Measurements from ENCODE around the gene ATG5.
"Not testable (repeated sequence)": the region's sequence is repeated elsewhere in the genome, so short reads cannot be mapped to it uniquely, and the experiment has no call there.

ATG5 gene

DNA sequence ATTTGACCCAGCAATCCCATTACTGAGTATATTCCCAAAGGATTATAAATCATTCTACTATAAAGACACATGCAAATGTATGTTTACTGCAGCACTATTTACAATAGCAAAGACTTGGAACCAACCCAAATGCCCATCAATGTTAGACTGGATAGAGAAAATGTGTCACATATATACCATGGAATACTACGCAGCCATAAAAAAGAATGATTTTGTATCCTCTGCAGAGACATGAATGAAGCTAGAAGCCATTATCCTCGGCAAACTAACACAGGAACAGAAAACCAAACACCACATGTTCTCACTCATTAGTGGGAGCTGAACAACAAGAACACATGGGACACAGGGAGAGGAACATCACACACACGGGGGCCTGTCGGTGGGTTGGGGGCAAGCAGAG lies 57.1 kb downstream of the ATG5 start:
- not testable (repeated sequence) for H3K27me3 ChIP-seq (ENCODE audit: control insufficient read depth in 1 of 2, insufficient read depth in 2 of 2, low read length in 2 of 2); H3K9ac ChIP-seq (ENCODE audit: low read depth in 1 of 2, low read length in 2 of 2); H3K9me3 ChIP-seq (ENCODE audit: control insufficient read depth in 1 of 2, low read length in 2 of 2); H3K27ac ChIP-seq (ENCODE audit: low read depth, low read length); H3K4me3 ChIP-seq (ENCODE audit: low read depth in 1 of 2, low read length in 2 of 2); H3K36me3 ChIP-seq (ENCODE audit: control insufficient read depth in 1 of 2, insufficient read depth in 2 of 2, low read length in 2 of 2)
- peaks cover 4 to 23% of the 10 kb centered on the region in 2 donors for H3K4me1 ChIP-seq (ENCODE audit: control insufficient read depth in 1 of 2, insufficient read depth in 2 of 2, low read length in 2 of 2)

DNA sequence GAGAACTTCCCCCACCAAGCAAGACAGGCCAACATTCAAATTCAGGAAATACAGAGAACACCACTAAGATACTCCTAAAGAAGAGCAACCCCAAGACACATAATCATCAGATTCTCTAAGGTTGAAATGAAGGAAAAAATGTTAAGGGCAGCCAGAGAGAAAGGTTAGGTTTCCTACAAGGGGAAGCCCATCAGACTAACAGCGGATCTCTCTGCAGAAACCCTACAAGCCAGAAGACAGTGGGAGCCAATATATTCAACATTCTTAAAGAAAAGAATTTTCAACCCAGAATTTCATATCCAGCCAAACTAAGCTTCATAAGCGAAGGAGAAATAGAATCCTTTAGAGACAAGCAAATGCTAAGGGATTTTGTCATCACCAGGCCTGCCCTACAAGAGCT lies 61.1 kb downstream of the ATG5 start:
- not testable (repeated sequence) for H3K27ac ChIP-seq (ENCODE audit: low read depth, low read length); H3K9ac ChIP-seq (ENCODE audit: low read depth in 1 of 2, low read length in 2 of 2); H3K4me1 ChIP-seq (ENCODE audit: control insufficient read depth in 1 of 2, insufficient read depth in 2 of 2, low read length in 2 of 2); H3K4me3 ChIP-seq (ENCODE audit: low read depth in 1 of 2, low read length in 2 of 2); H3K27me3 ChIP-seq (ENCODE audit: control insufficient read depth in 1 of 2, insufficient read depth in 2 of 2, low read length in 2 of 2); H3K36me3 ChIP-seq (ENCODE audit: control insufficient read depth in 1 of 2, insufficient read depth in 2 of 2, low read length in 2 of 2); H3K9me3 ChIP-seq (ENCODE audit: control insufficient read depth in 1 of 2, low read length in 2 of 2)

DNA sequence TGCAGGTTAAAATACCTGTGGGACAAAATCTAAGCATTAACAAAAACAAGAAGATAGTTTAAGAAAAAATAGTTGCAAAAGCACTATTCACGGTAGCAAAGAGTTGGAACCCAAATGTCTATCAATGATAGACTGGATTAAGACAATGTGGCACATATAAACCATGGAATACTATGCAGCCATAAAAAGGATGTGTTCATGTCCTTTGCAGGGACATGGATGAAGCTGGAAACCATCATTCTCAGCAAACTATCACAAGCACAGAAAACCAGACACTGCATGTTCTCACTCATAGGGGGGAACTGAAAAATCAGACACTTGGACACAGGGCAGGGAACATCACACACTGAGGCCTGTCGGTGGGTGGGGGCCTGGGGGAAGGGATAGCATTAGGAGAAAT lies 65.8 kb downstream of the ATG5 start:
- not testable (repeated sequence) for H3K27me3 ChIP-seq (ENCODE audit: control insufficient read depth in 1 of 2, insufficient read depth in 2 of 2, low read length in 2 of 2); H3K9ac ChIP-seq (ENCODE audit: low read depth in 1 of 2, low read length in 2 of 2); H3K36me3 ChIP-seq (ENCODE audit: control insufficient read depth in 1 of 2, insufficient read depth in 2 of 2, low read length in 2 of 2); H3K4me3 ChIP-seq (ENCODE audit: low read depth in 1 of 2, low read length in 2 of 2); H3K27ac ChIP-seq (ENCODE audit: low read depth, low read length); H3K9me3 ChIP-seq (ENCODE audit: control insufficient read depth in 1 of 2, low read length in 2 of 2)
- H3K4me1 ChIP-seq (ENCODE audit: control insufficient read depth in 1 of 2, insufficient read depth in 2 of 2, low read length in 2 of 2), result peaks cover 0 to 11% of the 10 kb centered on the region in 2 donors

DNA sequence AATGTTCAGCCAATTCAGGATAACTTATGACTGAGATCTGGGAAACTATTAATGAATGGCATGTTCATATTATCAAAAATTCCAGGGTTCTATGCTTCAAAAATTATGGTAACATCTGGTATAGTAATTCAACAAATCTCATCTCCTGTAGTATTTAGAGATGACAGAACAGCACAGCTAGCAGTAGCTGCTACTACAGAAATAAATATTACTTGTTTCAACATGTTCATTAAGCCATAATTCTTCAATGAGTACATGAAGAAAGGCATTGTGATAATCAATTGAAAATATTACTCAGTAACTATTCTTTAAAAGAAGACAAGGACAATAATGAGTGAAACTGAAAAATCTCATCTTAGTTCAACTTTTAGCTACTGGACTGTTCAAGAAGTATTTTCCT lies 66.8 kb downstream of the ATG5 start:
- no peak overlapping the region for H3K27ac ChIP-seq (ENCODE audit: low read depth, low read length)
- no peak overlapping the region for H3K9ac ChIP-seq (ENCODE audit: low read depth in 1 of 2, low read length in 2 of 2)
- H3K36me3 ChIP-seq (ENCODE audit: control insufficient read depth in 1 of 2, insufficient read depth in 2 of 2, low read length in 2 of 2), result peaks cover 3 to 8% of the 10 kb centered on the region in 2 donors
- H3K9me3 ChIP-seq (ENCODE audit: control insufficient read depth in 1 of 2, low read length in 2 of 2), result no peaks in the 10 kb centered on the region
- H3K4me1 ChIP-seq (ENCODE audit: control insufficient read depth in 1 of 2, insufficient read depth in 2 of 2, low read length in 2 of 2), result peaks cover 0 to 11% of the 10 kb centered on the region in 2 donors
- H3K4me3 ChIP-seq (ENCODE audit: low read depth in 1 of 2, low read length in 2 of 2), result no peak overlapping the region
- H3K27me3 ChIP-seq (ENCODE audit: control insufficient read depth in 1 of 2, insufficient read depth in 2 of 2, low read length in 2 of 2), result no peaks in the 10 kb centered on the region

DNA sequence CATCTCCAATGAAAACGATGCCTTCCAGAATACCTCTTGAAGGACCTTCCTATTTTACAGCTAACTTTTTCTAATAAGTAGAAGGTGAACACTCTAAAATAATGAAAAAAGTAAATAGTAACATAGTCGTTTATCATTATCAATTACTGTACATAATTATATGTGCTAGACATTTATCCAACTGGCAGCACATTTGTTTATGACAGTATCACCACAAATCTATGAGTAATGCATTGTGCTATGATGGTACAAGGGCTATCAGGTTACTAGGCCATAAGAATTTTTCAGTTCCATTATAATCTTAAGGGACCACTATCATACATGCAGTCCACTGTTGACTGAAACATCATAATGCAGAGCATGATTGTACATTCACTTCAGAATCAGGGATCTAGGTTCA lies 68.4 kb downstream of the ATG5 start:
- H3K36me3 ChIP-seq (ENCODE audit: control insufficient read depth in 1 of 2, insufficient read depth in 2 of 2, low read length in 2 of 2), result peaks cover 0 to 3% of the 10 kb centered on the region in 2 donors
- no peak overlapping the region for H3K4me3 ChIP-seq (ENCODE audit: low read depth in 1 of 2, low read length in 2 of 2)
- H3K9ac ChIP-seq (ENCODE audit: low read depth in 1 of 2, low read length in 2 of 2), result no peak overlapping the region
- H3K27me3 ChIP-seq (ENCODE audit: control insufficient read depth in 1 of 2, insufficient read depth in 2 of 2, low read length in 2 of 2), result no peaks in the 10 kb centered on the region
- peaks cover 0 to 11% of the 10 kb centered on the region in 2 donors for H3K4me1 ChIP-seq (ENCODE audit: control insufficient read depth in 1 of 2, insufficient read depth in 2 of 2, low read length in 2 of 2)
- H3K27ac ChIP-seq (ENCODE audit: low read depth, low read length), result no peak overlapping the region
- H3K9me3 ChIP-seq (ENCODE audit: control insufficient read depth in 1 of 2, low read length in 2 of 2), result no peaks in the 10 kb centered on the region

DNA sequence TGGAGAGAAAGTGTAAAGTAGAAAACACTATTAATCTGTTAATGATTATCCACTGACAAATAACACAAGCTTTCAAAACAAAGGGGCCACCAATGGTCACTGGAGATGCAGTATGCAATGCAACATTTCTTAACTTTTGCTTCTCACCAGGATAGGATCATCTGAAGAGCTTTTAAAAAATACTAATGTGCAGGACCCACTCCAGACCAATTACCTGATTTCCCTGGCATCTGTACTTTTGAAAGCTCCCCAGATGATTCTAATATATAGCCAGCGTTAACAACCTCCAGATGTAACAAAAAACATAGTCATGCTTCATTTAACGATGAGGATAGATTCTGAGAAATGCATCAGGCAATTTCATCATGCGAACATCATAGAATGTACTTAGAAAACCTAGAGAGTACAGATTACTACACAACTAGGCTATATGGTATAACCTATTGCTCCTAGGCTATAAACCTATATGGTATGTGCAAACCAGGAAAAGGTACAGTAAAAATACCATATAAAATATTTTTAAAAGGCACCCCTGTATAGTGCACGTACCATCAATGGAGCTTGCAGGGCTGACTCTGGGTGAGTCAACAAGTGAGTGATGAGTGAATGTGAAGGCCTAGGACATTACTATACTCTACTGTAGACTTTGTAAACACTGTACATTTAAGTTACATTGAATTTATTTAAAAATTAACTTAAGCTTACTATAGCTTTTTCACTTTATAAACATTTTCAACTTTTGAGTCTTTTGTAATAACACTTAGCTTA lies 69.2 kb downstream of the ATG5 start:
- Histone ChIP-seq H3K27me3 (ENCODE audit: control insufficient read depth in 1 of 2, insufficient read depth in 2 of 2, low read length in 2 of 2) (no peaks in the 10 kb centered on the region), H3K4me1 (ENCODE audit: control insufficient read depth in 1 of 2, insufficient read depth in 2 of 2, low read length in 2 of 2) (peaks cover 0 to 7% of the 10 kb centered on the region in 2 donors), H3K4me3 (ENCODE audit: low read depth in 1 of 2, low read length in 2 of 2) (no peak overlapping the region), H3K9ac (ENCODE audit: low read depth in 1 of 2, low read length in 2 of 2) (no peak overlapping the region), H3K36me3 (ENCODE audit: control insufficient read depth in 1 of 2, insufficient read depth in 2 of 2, low read length in 2 of 2) (peaks cover 0 to 3% of the 10 kb centered on the region in 2 donors), H3K27ac (ENCODE audit: low read depth, low read length) (no peak overlapping the region), H3K9me3 (ENCODE audit: control insufficient read depth in 1 of 2, low read length in 2 of 2) (no peaks in the 10 kb centered on the region)

DNA sequence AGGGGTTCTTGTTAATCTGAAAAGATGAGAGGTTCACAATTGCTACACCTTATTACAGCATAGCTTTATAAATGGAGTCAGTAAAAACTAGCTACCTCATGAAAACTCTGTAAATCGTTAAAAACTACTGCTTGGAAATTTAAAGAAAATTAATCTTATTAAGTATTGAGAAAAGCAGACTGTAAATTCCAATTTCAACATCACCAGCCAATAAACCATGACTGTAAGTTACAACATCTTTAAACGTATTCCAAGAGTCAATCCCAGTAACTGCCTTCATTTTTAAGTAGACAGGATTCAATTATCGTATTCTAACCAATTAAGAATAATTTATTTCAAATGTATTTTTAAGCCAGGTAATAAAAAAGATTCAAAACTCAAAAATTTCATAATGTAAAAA lies 70.3 kb downstream of the ATG5 start:
- H3K4me3 ChIP-seq (ENCODE audit: low read depth in 1 of 2, low read length in 2 of 2), result no peak overlapping the region

DNA sequence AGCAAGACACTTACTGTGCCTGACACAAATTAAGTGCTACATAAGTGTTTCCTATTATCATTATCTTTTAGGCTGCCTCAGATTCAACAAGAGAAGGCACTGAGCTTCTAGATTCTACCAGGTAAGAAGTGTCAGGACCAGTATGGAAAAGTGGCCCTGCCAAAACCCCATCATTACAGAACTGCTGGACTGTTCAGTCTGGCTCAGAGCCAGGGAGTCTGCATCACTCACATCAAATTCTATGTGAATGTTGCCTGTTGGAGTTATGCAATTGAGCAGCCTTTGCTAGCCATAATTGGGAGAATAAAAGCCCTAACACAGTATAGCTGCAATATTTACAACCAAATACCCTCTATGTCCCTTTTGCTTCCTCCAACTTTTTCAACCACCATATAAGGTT lies 70.9 kb downstream of the ATG5 start:
- no peaks in the 10 kb centered on the region for H3K27me3 ChIP-seq (ENCODE audit: control insufficient read depth in 1 of 2, insufficient read depth in 2 of 2, low read length in 2 of 2)
- H3K4me3 ChIP-seq (ENCODE audit: low read depth in 1 of 2, low read length in 2 of 2), result no peak overlapping the region
- no peaks in the 10 kb centered on the region for H3K9me3 ChIP-seq (ENCODE audit: control insufficient read depth in 1 of 2, low read length in 2 of 2)
- peaks cover 0 to 9% of the 10 kb centered on the region in 2 donors for H3K4me1 ChIP-seq (ENCODE audit: control insufficient read depth in 1 of 2, insufficient read depth in 2 of 2, low read length in 2 of 2)
- H3K9ac ChIP-seq (ENCODE audit: low read depth in 1 of 2, low read length in 2 of 2), result no peak overlapping the region
- H3K27ac ChIP-seq (ENCODE audit: low read depth, low read length), result no peak overlapping the region
- peaks cover 0 to 3% of the 10 kb centered on the region in 2 donors for H3K36me3 ChIP-seq (ENCODE audit: control insufficient read depth in 1 of 2, insufficient read depth in 2 of 2, low read length in 2 of 2)

More for the DNA sequence above, 70.3 kb downstream of the ATG5 start:
- Histone ChIP-seq H3K36me3 (ENCODE audit: control insufficient read depth in 1 of 2, insufficient read depth in 2 of 2, low read length in 2 of 2) (peaks cover 0 to 3% of the 10 kb centered on the region in 2 donors), H3K27me3 (ENCODE audit: control insufficient read depth in 1 of 2, insufficient read depth in 2 of 2, low read length in 2 of 2) (no peaks in the 10 kb centered on the region), H3K4me1 (ENCODE audit: control insufficient read depth in 1 of 2, insufficient read depth in 2 of 2, low read length in 2 of 2) (peaks cover 0 to 9% of the 10 kb centered on the region in 2 donors), H3K9ac (ENCODE audit: low read depth in 1 of 2, low read length in 2 of 2) (no peak overlapping the region), H3K9me3 (ENCODE audit: control insufficient read depth in 1 of 2, low read length in 2 of 2) (no peaks in the 10 kb centered on the region), H3K27ac (ENCODE audit: low read depth, low read length) (no peak overlapping the region)

DNA sequence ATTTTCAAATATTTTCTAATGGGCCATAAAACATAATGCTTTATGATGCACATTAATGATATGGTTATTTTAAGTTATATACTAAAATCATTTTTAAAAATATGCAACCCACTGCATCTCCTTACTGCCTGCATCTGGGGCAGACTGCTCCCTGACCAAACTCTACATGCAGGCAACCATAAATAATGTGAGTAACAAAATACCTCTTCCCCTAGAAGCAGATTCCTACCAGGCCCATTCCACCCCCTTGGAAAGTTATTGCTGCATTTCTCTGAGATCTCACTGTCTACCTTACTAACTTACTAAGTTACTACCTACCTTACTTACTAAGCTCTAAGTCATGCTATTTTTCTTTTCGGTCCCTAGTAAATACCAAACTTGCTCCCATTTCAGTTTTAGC lies 71.8 kb downstream of the ATG5 start:
- no peaks in the 10 kb centered on the region for H3K27me3 ChIP-seq (ENCODE audit: control insufficient read depth in 1 of 2, insufficient read depth in 2 of 2, low read length in 2 of 2)
- H3K4me1 ChIP-seq (ENCODE audit: control insufficient read depth in 1 of 2, insufficient read depth in 2 of 2, low read length in 2 of 2), result peaks cover 0 to 9% of the 10 kb centered on the region in 2 donors
- no peak overlapping the region for H3K27ac ChIP-seq (ENCODE audit: low read depth, low read length)
- no peak overlapping the region for H3K4me3 ChIP-seq (ENCODE audit: low read depth in 1 of 2, low read length in 2 of 2)
- H3K36me3 ChIP-seq (ENCODE audit: control insufficient read depth in 1 of 2, insufficient read depth in 2 of 2, low read length in 2 of 2), result peaks cover 0 to 3% of the 10 kb centered on the region in 2 donors
- H3K9me3 ChIP-seq (ENCODE audit: control insufficient read depth in 1 of 2, low read length in 2 of 2), result no peaks in the 10 kb centered on the region
- no peak overlapping the region for H3K9ac ChIP-seq (ENCODE audit: low read depth in 1 of 2, low read length in 2 of 2)

DNA sequence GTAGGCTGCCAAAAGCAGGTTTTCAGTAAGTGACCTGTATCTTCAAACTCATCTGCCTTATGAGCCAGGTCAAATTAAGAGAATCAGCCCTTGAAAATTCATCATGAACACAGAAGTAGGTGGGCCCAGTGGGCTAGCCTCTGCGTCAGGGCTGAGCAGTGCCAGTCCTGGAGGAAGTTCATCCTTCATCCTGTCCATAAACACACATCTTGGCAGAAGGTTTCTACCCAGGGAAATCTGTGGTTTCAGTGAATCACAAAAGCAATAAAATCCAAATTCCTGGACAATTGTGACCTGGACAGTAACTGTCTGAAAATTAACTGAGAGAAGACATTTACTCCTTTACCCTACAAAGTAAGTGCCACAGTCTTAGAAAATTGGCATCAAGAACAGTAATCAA lies 72.4 kb downstream of the ATG5 start:
- no peaks in the 10 kb centered on the region for H3K27me3 ChIP-seq (ENCODE audit: control insufficient read depth in 1 of 2, insufficient read depth in 2 of 2, low read length in 2 of 2)
- H3K27ac ChIP-seq (ENCODE audit: low read depth, low read length), result no peak overlapping the region
- H3K4me3 ChIP-seq (ENCODE audit: low read depth in 1 of 2, low read length in 2 of 2), result no peak overlapping the region
- peaks cover 0 to 3% of the 10 kb centered on the region in 2 donors for H3K36me3 ChIP-seq (ENCODE audit: control insufficient read depth in 1 of 2, insufficient read depth in 2 of 2, low read length in 2 of 2)
- no peak overlapping the region for H3K9ac ChIP-seq (ENCODE audit: low read depth in 1 of 2, low read length in 2 of 2)
- H3K4me1 ChIP-seq (ENCODE audit: control insufficient read depth in 1 of 2, insufficient read depth in 2 of 2, low read length in 2 of 2), result peaks cover 0 to 9% of the 10 kb centered on the region in 2 donors
- no peaks in the 10 kb centered on the region for H3K9me3 ChIP-seq (ENCODE audit: control insufficient read depth in 1 of 2, low read length in 2 of 2)
